Naive thymus-derived CD4-positive, alpha-beta T cell (primary cell): Measurements from ENCODE around the gene GBX2. TPM values are rescaled to one million over a fixed set of nuclear protein-coding genes. Genes with fewer than 3 reads are reported as not detected.

Experiments
- ATAC-seq: fragments of 150-1000 bp; cut with Tn5 transposase; 2 replicates; pipeline ENCODE4 v1.10.0; 2021; ENCODE audit warnings: mild to moderate bottlenecking, moderate library complexity
- CTCF ChIA-PET: fragments of 350-600 bp; sonication (Branson Sonifier 250); formaldehyde crosslinking; loops from one replicate; lab custom pipeline; 2021; ENCODE audit warnings: antibody characterized with exemption; lab: Charles Lee
- POLR2A ChIA-PET: fragments of 350-600 bp; sonication (Branson Sonifier 250); formaldehyde crosslinking; loops from one replicate; lab custom pipeline; 2021; ENCODE audit warnings: antibody characterized with exemption, inconsistent platforms; lab: Charles Lee
- DNase-seq, 9 donors: peaks; one replicate each; pipeline versions ENCODE4 v3.0.0 to v3.0.0-alpha.2; 2020 to 2022; ENCODE audit warnings: mixed read lengths in 1 of 9
- H3K27ac ChIP-seq: one replicate; pipeline ENCODE4 v1.7.0; 2013; ENCODE audit warnings: mild to moderate bottlenecking, low read depth, low read length, moderate library complexity
- H3K27me3 ChIP-seq, 2 donors: one replicate each; pipeline ENCODE4 v1.7.0; 2013; ENCODE audit warnings: low read length in 2 of 2, mild to moderate bottlenecking in 2 of 2, moderate library complexity in 2 of 2; ENCODE audit not compliant: control insufficient read depth in 2 of 2, insufficient read depth in 2 of 2
- H3K36me3 ChIP-seq, 3 experiments: 1 replicate in 2 of 3; 2 replicates in 1 of 3; pipeline ENCODE4 v1.7.0; 2013; ENCODE audit warnings: low read length in 3 of 3, mild to moderate bottlenecking in 3 of 3, moderate library complexity in 1 of 3; ENCODE audit not compliant: insufficient read depth in 3 of 3, control insufficient read depth in 2 of 3
- H3K4me1 ChIP-seq, 2 donors: one replicate each; pipeline ENCODE4 v1.7.0; 2013; ENCODE audit warnings: low read length in 2 of 2, mild to moderate bottlenecking in 2 of 2, moderate library complexity in 1 of 2; ENCODE audit not compliant: control insufficient read depth in 2 of 2, insufficient read depth in 2 of 2
- H3K4me3 ChIP-seq: 2 replicates; pipeline ENCODE4 v1.7.0; 2013; ENCODE audit warnings: mild to moderate bottlenecking, low read length
- H3K9me3 ChIP-seq, 3 experiments: 1 replicate in 2 of 3; 2 replicates in 1 of 3; pipeline ENCODE4 v1.7.0; 2013; ENCODE audit warnings: low read length in 3 of 3; ENCODE audit not compliant: control insufficient read depth in 2 of 3
- H3K27ac Mint-ChIP-seq, 9 donors: one replicate each; pipeline ENCODE4 v1.8.0; 2020 to 2022; ENCODE audit warnings: mixed read lengths in 9 of 9, mild to moderate bottlenecking in 8 of 9, moderate library complexity in 5 of 9, inconsistent platforms in 2 of 9
- H3K27me3 Mint-ChIP-seq, 5 donors: one replicate each; pipeline ENCODE4 v1.8.0; 2021 to 2022; ENCODE audit warnings: mixed read lengths in 5 of 5, mild to moderate bottlenecking in 1 of 5
- H3K36me3 Mint-ChIP-seq, 5 donors: one replicate each; pipeline ENCODE4 v1.8.0; 2020 to 2022; ENCODE audit warnings: mixed read lengths in 5 of 5, mild to moderate bottlenecking in 3 of 5, inconsistent platforms in 1 of 5
- H3K4me1 Mint-ChIP-seq, 7 donors: one replicate each; pipeline ENCODE4 v1.8.0; 2020 to 2022; ENCODE audit warnings: mixed read lengths in 7 of 7, mild to moderate bottlenecking in 3 of 7, inconsistent platforms in 1 of 7
- H3K4me3 Mint-ChIP-seq, 10 donors: one replicate each; pipeline ENCODE4 v1.8.0; 2020 to 2022; ENCODE audit warnings: mild to moderate bottlenecking in 10 of 10, mixed read lengths in 10 of 10, moderate library complexity in 6 of 10, inconsistent platforms in 2 of 10
- H3K9me3 Mint-ChIP-seq, 11 donors: one replicate each; pipeline ENCODE4 v1.8.0; 2020 to 2022; ENCODE audit warnings: mixed read lengths in 11 of 11, mild to moderate bottlenecking in 4 of 11, inconsistent platforms in 1 of 11, moderate library complexity in 1 of 11
- intact Hi-C, 2 donors: fragments of 100-400 bp; cut with micrococcal nuclease; formaldehyde crosslinking; loops; one replicate each; pipeline ENCODE4 v1.15.1; 2023
- polyA plus RNA-seq, 2 donors: library from polyadenylated mRNA; unstranded; fragments of 300-500 nt; fragmentation: Illumina TruSeq; gene quantifications; one replicate each; pipeline ENCODE4 v1.2.3, GENCODE V29; 2021
- total RNA-seq, 6 experiments: library from RNA in 5 of 6; stranded (reverse) in 5 of 6; gene quantifications; 1 replicate in 5 of 6; 2 replicates in 1 of 6; pipeline ENCODE4 v1.2.3 and lab custom pipeline; 2021 to 2026

Gene GBX2
- total and polyA plus RNA-seq, 7 experiments from 2014 or later: not detected

GRCh38 chr2:236127010-236127409, 41.2 kb downstream of the GBX2 start:
- H3K27me3 ChIP-seq: no peaks in the 10 kb centered on the region
- H3K27ac Mint-ChIP-seq: no peak overlapping the region
- H3K9me3 Mint-ChIP-seq: peaks cover 0 to 2% (median 0%) of the 10 kb centered on the region in 11 donors
- H3K27me3 Mint-ChIP-seq: peaks cover 0 to 18% (median 0%) of the 10 kb centered on the region in 5 donors
- no peaks in the 10 kb centered on the region for H3K36me3 ChIP-seq
- no peaks in the 10 kb centered on the region for H3K4me1 Mint-ChIP-seq
- no peaks in the 10 kb centered on the region for H3K36me3 Mint-ChIP-seq
- H3K27ac ChIP-seq: no peak overlapping the region
- no peaks in the 10 kb centered on the region for H3K9me3 ChIP-seq
- DNase-seq (no peak), ATAC-seq (no peak)
- H3K4me3 ChIP-seq: no peak overlapping the region
- CTCF ChIA-PET: no interaction called here
- H3K4me1 ChIP-seq: no peaks in the 10 kb centered on the region
- intact Hi-C loops: no loop called here
- POLR2A ChIA-PET: no interaction called here
- no peak overlapping the region for H3K4me3 Mint-ChIP-seq

GRCh38 chr2:236125541-236125940, 42.6 kb downstream of the GBX2 start:
- ATAC-seq (no peak), DNase-seq (no peak)
- Histone ChIP-seq H3K36me3 (no peaks in the 10 kb centered on the region), H3K4me3 (no peak overlapping the region), H3K4me1 (no peaks in the 10 kb centered on the region), H3K27ac (no peak overlapping the region), H3K9me3 (no peaks in the 10 kb centered on the region), H3K27me3 (no peaks in the 10 kb centered on the region)
- ChIA-PET POLR2A (no interaction called here), CTCF (no interaction called here)
- no peak overlapping the region for H3K4me3 Mint-ChIP-seq
- H3K27me3 Mint-ChIP-seq: peaks cover 0 to 17% (median 0%) of the 10 kb centered on the region in 5 donors
- intact Hi-C loops: no loop called here
- no peaks in the 10 kb centered on the region for H3K36me3 Mint-ChIP-seq
- H3K4me1 Mint-ChIP-seq: no peaks in the 10 kb centered on the region
- H3K9me3 Mint-ChIP-seq: peaks cover 0 to 3% (median 0%) of the 10 kb centered on the region in 11 donors
- H3K27ac Mint-ChIP-seq: no peak overlapping the region

- ChIA-PET CTCF (no interaction called here), POLR2A (no interaction called here)
- Mint-ChIP-seq H3K4me3 (no peak overlapping the region), H3K36me3 (no peaks in the 10 kb centered on the region), H3K4me1 (no peaks in the 10 kb centered on the region), H3K27ac (no peak overlapping the region), H3K9me3 (peaks cover 0 to 4% (median 0%) of the 10 kb centered on the region in 11 donors), H3K27me3 (peaks cover 0 to 18% (median under 1%) of the 10 kb centered on the region in 5 donors)
- no peak overlapping the region for H3K4me3 ChIP-seq
- no peak for DNase-seq
- no peak for ATAC-seq
- H3K4me1 ChIP-seq: no peaks in the 10 kb centered on the region
- intact Hi-C loops: no loop called here
- no peaks in the 10 kb centered on the region for H3K9me3 ChIP-seq
- H3K36me3 ChIP-seq: no peaks in the 10 kb centered on the region
- H3K27ac ChIP-seq: no peak overlapping the region
- H3K27me3 ChIP-seq: no peaks in the 10 kb centered on the region
Measured at GRCh38 chr2:236124182-236124893, 43.8 kb downstream of the GBX2 start.

GRCh38 chr2:236123716-236124115, 44.5 kb downstream of the GBX2 start:
- intact Hi-C loops: no loop called here
- no peaks in the 10 kb centered on the region for H3K36me3 ChIP-seq
- peaks cover 0 to 4% (median 0%) of the 10 kb centered on the region in 11 donors for H3K9me3 Mint-ChIP-seq
- no peaks in the 10 kb centered on the region for H3K4me1 Mint-ChIP-seq
- no peak overlapping the region for H3K4me3 ChIP-seq
- H3K27ac ChIP-seq: no peak overlapping the region
- H3K27ac Mint-ChIP-seq: no peak overlapping the region
- no peak for DNase-seq
- ATAC-seq: no peak
- no peaks in the 10 kb centered on the region for H3K27me3 ChIP-seq
- H3K36me3 Mint-ChIP-seq: no peaks in the 10 kb centered on the region
- H3K4me1 ChIP-seq: no peaks in the 10 kb centered on the region
- H3K9me3 ChIP-seq: no peaks in the 10 kb centered on the region
- ChIA-PET CTCF (no interaction called here), POLR2A (no interaction called here)
- H3K4me3 Mint-ChIP-seq: no peak overlapping the region
- H3K27me3 Mint-ChIP-seq: peaks cover 0 to 19% (median 7%) of the 10 kb centered on the region in 5 donors

GRCh38 chr2:236122236-236122635, 46.0 kb downstream of the GBX2 start:
- Mint-ChIP-seq H3K4me3 (no peak overlapping the region), H3K27ac (no peak overlapping the region), H3K9me3 (peaks cover 0 to 4% (median 0%) of the 10 kb centered on the region in 11 donors), H3K27me3 (peaks cover 0 to 14% (median 9%) of the 10 kb centered on the region in 5 donors), H3K4me1 (peaks cover 0 to 2% (median 0%) of the 10 kb centered on the region in 7 donors), H3K36me3 (no peaks in the 10 kb centered on the region)
- Histone ChIP-seq H3K27ac (no peak overlapping the region), H3K4me3 (no peak overlapping the region), H3K27me3 (no peaks in the 10 kb centered on the region), H3K4me1 (no peaks in the 10 kb centered on the region), H3K9me3 (no peaks in the 10 kb centered on the region), H3K36me3 (no peaks in the 10 kb centered on the region)
- ChIA-PET POLR2A (no interaction called here), CTCF (no interaction called here)
- intact Hi-C loops: no loop called here
- ATAC-seq (no peak), DNase-seq (no peak)

- no peak for DNase-seq
- Histone ChIP-seq H3K27me3 (no peaks in the 10 kb centered on the region), H3K36me3 (no peaks in the 10 kb centered on the region), H3K27ac (no peak overlapping the region), H3K9me3 (no peaks in the 10 kb centered on the region), H3K4me1 (no peaks in the 10 kb centered on the region), H3K4me3 (no peak overlapping the region)
- ATAC-seq: no peak
- peaks cover 0 to 19% (median 9%) of the 10 kb centered on the region in 5 donors for H3K27me3 Mint-ChIP-seq
- peaks cover 0 to 4% (median 0%) of the 10 kb centered on the region in 11 donors for H3K9me3 Mint-ChIP-seq
- peaks cover 0 to 2% (median 0%) of the 10 kb centered on the region in 7 donors for H3K4me1 Mint-ChIP-seq
- no peaks in the 10 kb centered on the region for H3K36me3 Mint-ChIP-seq
- CTCF ChIA-PET: no interaction called here
- H3K27ac Mint-ChIP-seq: no peak overlapping the region
- intact Hi-C loops: no loop called here
- no peak overlapping the region for H3K4me3 Mint-ChIP-seq
- POLR2A ChIA-PET: no interaction called here
Measured at GRCh38 chr2:236121546-236121945, 46.6 kb downstream of the GBX2 start.

- intact Hi-C loops: no loop called here
Measured at GRCh38 chr2:236120829-236121228, 47.4 kb downstream of the GBX2 start.

More at GRCh38 chr2:236120829-236121228, 47.4 kb downstream of the GBX2 start:
- H3K9me3 Mint-ChIP-seq: peaks cover 0 to 4% (median 0%) of the 10 kb centered on the region in 11 donors
- H3K4me3 Mint-ChIP-seq: no peak overlapping the region
- POLR2A ChIA-PET: no interaction called here
- no peaks in the 10 kb centered on the region for H3K4me1 ChIP-seq
- no peaks in the 10 kb centered on the region for H3K9me3 ChIP-seq
- H3K36me3 Mint-ChIP-seq: no peaks in the 10 kb centered on the region
- peaks cover 0 to 20% (median 9%) of the 10 kb centered on the region in 5 donors for H3K27me3 Mint-ChIP-seq
- ATAC-seq: no peak
- no peaks in the 10 kb centered on the region for H3K27me3 ChIP-seq
- CTCF ChIA-PET: no interaction called here
- DNase-seq: no peak
- no peak overlapping the region for H3K27ac ChIP-seq
- H3K27ac Mint-ChIP-seq: no peak overlapping the region
- no peaks in the 10 kb centered on the region for H3K36me3 ChIP-seq
- H3K4me1 Mint-ChIP-seq: peaks cover 0 to 2% (median 0%) of the 10 kb centered on the region in 7 donors
- H3K4me3 ChIP-seq: no peak overlapping the region
